ENCODE measurements around the gene PIP5K1C.
"Not testable (repeated sequence)": the region's sequence is repeated elsewhere in the genome, so short reads cannot be mapped to it uniquely, and the experiment has no call there.

Gene PIP5K1C

GRCh38 chr19:3584036-3584802 is 116.0 kb downstream of the PIP5K1C start:
- not testable (repeated sequence) for H3K4me3 ChIP-seq (ENCODE audit: low read depth, low read length); H3K9ac ChIP-seq (ENCODE audit: low read length); H3K36me3 ChIP-seq (ENCODE audit: control insufficient read depth, insufficient read depth, low read length); H3K27ac ChIP-seq (ENCODE audit: low read depth, low read length); H3K4me1 ChIP-seq (ENCODE audit: control insufficient read depth, insufficient read depth, low read length); H3K9me3 ChIP-seq (ENCODE audit: control insufficient read depth, insufficient read depth, low read depth, low read length)
- peaks cover 45% of the 10 kb centered on the region for H3K27me3 ChIP-seq (ENCODE audit: control insufficient read depth, insufficient read depth, low read length)

GRCh38 chr19:3581792-3582191 is 118.5 kb downstream of the PIP5K1C start:
- not testable (repeated sequence) for H3K4me1 ChIP-seq (ENCODE audit: control insufficient read depth, insufficient read depth, low read length); H3K36me3 ChIP-seq (ENCODE audit: control insufficient read depth, insufficient read depth, low read length); H3K4me3 ChIP-seq (ENCODE audit: low read depth, low read length); H3K27ac ChIP-seq (ENCODE audit: low read depth, low read length); H3K9me3 ChIP-seq (ENCODE audit: control insufficient read depth, insufficient read depth, low read depth, low read length); H3K9ac ChIP-seq (ENCODE audit: low read length)
- H3K27me3 ChIP-seq (ENCODE audit: control insufficient read depth, insufficient read depth, low read length): peaks cover 34% of the 10 kb centered on the region
